ENCODE measurements around the gene SLC26A6.

The SLC26A6 gene

GRCh38 chr3:48681541-48681880, 46.2 kb upstream of the SLC26A6 start:
- H3K36me3 ChIP-seq (replicated peaks): peaks cover 26% of the 10 kb centered on the region
- in situ Hi-C loops (cut with HindIII; ENCODE audit: low pct_ligation_motif_present, low sequenced_read_pairs): no loop called here
- H3K4me3 ChIP-seq (ENCODE audit: low read depth, low read length): no peak overlapping the region

GRCh38 chr3:48680811-48681540, 45.7 kb upstream of the SLC26A6 start:
- no peak for TF ChIP-seq CTCF (IDR thresholded peaks at IDR 0.05; ENCODE audit: low read depth, low read length, missing control alignments)
- in situ Hi-C loops (cut with HindIII; ENCODE audit: low pct_ligation_motif_present, low sequenced_read_pairs): no loop called here
- H3K36me3 ChIP-seq (replicated peaks): peaks cover 26% of the 10 kb centered on the region
- no peaks in the 10 kb centered on the region for H3K27me3 ChIP-seq (replicated peaks)
- no peak for DNase-seq
- H3K27ac ChIP-seq: no peak overlapping the region
- H3K4me3 ChIP-seq (ENCODE audit: low read depth, low read length): no peak overlapping the region

More at GRCh38 chr3:48681541-48681880, 46.2 kb upstream of the SLC26A6 start:
- no peak for DNase-seq
- no peak for TF ChIP-seq CTCF (IDR thresholded peaks at IDR 0.05; ENCODE audit: low read depth, low read length, missing control alignments)
- Histone ChIP-seq H3K27ac (no peak overlapping the region), H3K27me3 (replicated peaks) (no peaks in the 10 kb centered on the region)

GRCh38 chr3:48679411-48680391, 44.4 kb upstream of the SLC26A6 start:
- no peak overlapping the region for H3K27ac ChIP-seq
- H3K27me3 ChIP-seq (replicated peaks): no peaks in the 10 kb centered on the region
- in situ Hi-C loops (cut with HindIII; ENCODE audit: low pct_ligation_motif_present, low sequenced_read_pairs): no loop called here
- H3K36me3 ChIP-seq (replicated peaks): peaks cover 26% of the 10 kb centered on the region
- DNase-seq: no peak
- no peak overlapping the region for H3K4me3 ChIP-seq (ENCODE audit: low read depth, low read length)
- no peak for TF ChIP-seq CTCF (IDR thresholded peaks at IDR 0.05; ENCODE audit: low read depth, low read length, missing control alignments)

GRCh38 chr3:48678566-48679380, 43.5 kb upstream of the SLC26A6 start:
- no peaks in the 10 kb centered on the region for H3K27me3 ChIP-seq (replicated peaks)
- no peak overlapping the region for H3K27ac ChIP-seq
- no peak overlapping the region for H3K4me3 ChIP-seq (ENCODE audit: low read depth, low read length)
- TF ChIP-seq CTCF (IDR thresholded peaks at IDR 0.05; ENCODE audit: low read depth, low read length, missing control alignments): no peak
- in situ Hi-C loops (cut with HindIII; ENCODE audit: low pct_ligation_motif_present, low sequenced_read_pairs): no loop called here
- H3K36me3 ChIP-seq (replicated peaks): peaks cover 26% of the 10 kb centered on the region
- DNase-seq: no peak

GRCh38 chr3:48678056-48678455, 42.8 kb upstream of the SLC26A6 start:
- H3K4me3 ChIP-seq (ENCODE audit: low read depth, low read length): no peak overlapping the region
- in situ Hi-C loops (cut with HindIII; ENCODE audit: low pct_ligation_motif_present, low sequenced_read_pairs): no loop called here
- H3K36me3 ChIP-seq (replicated peaks): peaks cover 26% of the 10 kb centered on the region
- no peak overlapping the region for H3K27ac ChIP-seq
- TF ChIP-seq CTCF (IDR thresholded peaks at IDR 0.05; ENCODE audit: low read depth, low read length, missing control alignments): no peak
- H3K27me3 ChIP-seq (replicated peaks): no peaks in the 10 kb centered on the region
- DNase-seq: no peak

Measured in brain microvascular endothelial cell (primary cell).